Gastroesophageal sphincter (tissue), 4 donors: ENCODE measurements around the gene EXOSC2. TPM values are rescaled to one million over a fixed set of nuclear protein-coding genes. Genes with fewer than 3 reads are reported as not detected.

Experiments used
- ATAC-seq: fragments of 150-250 bp; one replicate; pipeline ENCODE4 v1.9.1; 2016; ENCODE audit warnings: mild to moderate bottlenecking, moderate library complexity
- H3K27ac ChIP-seq, 4 donors: fragments of 200-600 bp; sonication (generic) in 3 of 4; 1 replicate in 3 of 4; 2 replicates in 1 of 4; pipeline ENCODE4 v1.5.1; 2016 to 2019
- H3K27me3 ChIP-seq: fragments of 200-600 bp; sonication (generic); one replicate; pipeline ENCODE4 v1.5.1; 2019
- H3K36me3 ChIP-seq, 2 donors: fragments of 200-600 bp; sonication (generic); one replicate each; pipeline ENCODE4 v1.5.1; 2019; ENCODE audit warnings: control low read depth in 1 of 2
- H3K4me1 ChIP-seq, 3 donors: fragments of 200-600 bp; sonication (generic); 1 replicate in 2 of 3; 2 replicates in 1 of 3; pipeline ENCODE4 v1.5.1; 2016 to 2019; ENCODE audit warnings: control low read depth in 2 of 3
- H3K4me3 ChIP-seq, 2 donors: fragments of 200-600 bp; sonication (generic); one replicate each; pipeline ENCODE4 v1.5.1; 2019; ENCODE audit warnings: mild to moderate bottlenecking in 1 of 2, moderate library complexity in 1 of 2
- H3K9me3 ChIP-seq, 3 donors: fragments of 200-600 bp; sonication (generic); one replicate each; pipeline ENCODE4 v1.5.1; 2017 to 2019; ENCODE audit warnings: control low read depth in 2 of 3
- EP300 ChIP-seq: sonication (generic); formaldehyde crosslinking; IDR thresholded peaks from one replicate; pipeline ENCODE4 v1.6.1; 2017; ENCODE audit warnings: antibody characterized with exemption, mild to moderate bottlenecking
- POLR2A ChIP-seq, 2 donors: fragments of 450-650 bp; IDR thresholded peaks; one replicate each; pipeline ENCODE4 v1.6.1; 2017; ENCODE audit warnings: antibody characterized with exemption in 2 of 2, mild to moderate bottlenecking in 2 of 2, moderate library complexity in 1 of 2
- POLR2AphosphoS5 ChIP-seq: sonication (generic); formaldehyde crosslinking; IDR thresholded peaks from one replicate; pipeline ENCODE4 v1.6.1; 2017; ENCODE audit warnings: antibody characterized with exemption
- WGBS, 2 donors: methylation state at CpG; one replicate each; pipeline ENCODE4 v1.1.5; 2018; ENCODE audit warnings: low coverage in 1 of 2; 5-methylcytosine and 5-hydroxymethylcytosine counted together
- total RNA-seq, 4 donors: library from RNA; depleted of rRNA; stranded (reverse); fragments of >200 nt; gene quantifications; one replicate each; pipeline ENCODE4 v1.1.0, GENCODE V29; 2016
- TF ChIP-seq, protein P1 (sequence below), 4 experiments: fragments of 200-600 bp in 2 of 4; fragments of 450-650 bp in 2 of 4; sonication (generic) in 1 of 4; IDR thresholded peaks; one replicate each; pipeline ENCODE4 v1.5.1; 2017 to 2019; ENCODE audit warnings: antibody characterized with exemption in 4 of 4, mild to moderate bottlenecking in 2 of 4, moderate library complexity in 2 of 4

EXOSC2 gene
- total RNA-seq, 4 donors from 2014 or later = 15.9 to 32.3 (median 26.8) TPM

DNA sequence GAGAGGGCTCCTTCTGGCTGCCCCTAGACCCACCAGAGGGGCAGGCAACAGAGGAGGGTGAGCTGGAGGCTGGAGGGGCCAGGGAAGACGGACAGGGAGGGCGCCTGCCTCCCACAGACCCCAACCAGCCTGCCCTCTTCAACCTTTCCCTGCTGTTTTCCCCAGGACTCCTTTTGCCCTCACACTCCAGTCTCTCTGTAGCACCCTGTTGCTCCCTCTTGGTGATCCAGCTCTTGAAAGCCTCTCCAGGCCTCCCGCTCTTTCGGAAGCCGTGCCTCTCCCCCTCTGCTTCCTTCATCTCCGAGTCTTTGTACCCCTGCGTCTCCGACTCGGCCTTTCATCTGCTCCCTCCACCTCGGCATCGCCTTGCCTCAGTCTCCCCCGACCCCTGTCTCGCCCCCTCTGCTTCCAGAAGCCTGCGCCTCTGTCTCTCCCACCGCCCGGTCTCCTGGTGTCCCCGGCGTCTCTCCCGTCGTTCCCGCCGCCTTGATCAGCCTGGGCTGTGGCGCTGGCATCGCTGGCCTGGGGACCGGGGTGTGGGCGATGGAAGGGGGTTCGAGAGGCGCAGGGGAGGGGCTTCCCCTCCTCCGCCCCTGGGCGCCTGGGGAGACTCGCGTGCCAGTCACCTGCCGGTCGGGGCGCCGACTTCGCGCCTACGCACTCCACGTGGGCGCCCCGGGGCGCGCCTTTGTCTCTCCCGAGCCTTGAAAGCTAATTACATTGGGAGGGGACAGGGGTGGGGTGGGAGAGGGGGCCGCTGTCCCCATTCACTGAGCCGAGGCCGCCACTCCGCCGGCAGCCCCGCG is 34.5 kb upstream of the EXOSC2 start:
- Histone ChIP-seq H3K4me3 (peak overlapping the region in 1 of 2 donors; percentile 50), H3K27ac (no peak overlapping the region), H3K9me3 (no peaks in the 10 kb centered on the region), H3K36me3 (no peaks in the 10 kb centered on the region), H3K4me1 (peaks cover 0 to 50% (median 48%) of the 10 kb centered on the region in 3 donors), H3K27me3 (peaks cover 100% of the 10 kb centered on the region)
- WGBS, 2 donors = 19% methylated on average over 14 of the region's 52 CpGs; no CpG with 5 or more reads in 1 of the 2 donors
- TF ChIP-seq EP300 (no peak), POLR2AphosphoS5 (no peak), POLR2A (IDR thresholded peaks at IDR 0.05) (no peak)
- TF ChIP-seq, protein P1, sequence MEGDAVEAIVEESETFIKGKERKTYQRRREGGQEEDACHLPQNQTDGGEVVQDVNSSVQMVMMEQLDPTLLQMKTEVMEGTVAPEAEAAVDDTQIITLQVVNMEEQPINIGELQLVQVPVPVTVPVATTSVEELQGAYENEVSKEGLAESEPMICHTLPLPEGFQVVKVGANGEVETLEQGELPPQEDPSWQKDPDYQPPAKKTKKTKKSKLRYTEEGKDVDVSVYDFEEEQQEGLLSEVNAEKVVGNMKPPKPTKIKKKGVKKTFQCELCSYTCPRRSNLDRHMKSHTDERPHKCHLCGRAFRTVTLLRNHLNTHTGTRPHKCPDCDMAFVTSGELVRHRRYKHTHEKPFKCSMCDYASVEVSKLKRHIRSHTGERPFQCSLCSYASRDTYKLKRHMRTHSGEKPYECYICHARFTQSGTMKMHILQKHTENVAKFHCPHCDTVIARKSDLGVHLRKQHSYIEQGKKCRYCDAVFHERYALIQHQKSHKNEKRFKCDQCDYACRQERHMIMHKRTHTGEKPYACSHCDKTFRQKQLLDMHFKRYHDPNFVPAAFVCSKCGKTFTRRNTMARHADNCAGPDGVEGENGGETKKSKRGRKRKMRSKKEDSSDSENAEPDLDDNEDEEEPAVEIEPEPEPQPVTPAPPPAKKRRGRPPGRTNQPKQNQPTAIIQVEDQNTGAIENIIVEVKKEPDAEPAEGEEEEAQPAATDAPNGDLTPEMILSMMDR (IDR thresholded peaks at IDR 0.05) = no peak
- no peak for ATAC-seq

DNA sequence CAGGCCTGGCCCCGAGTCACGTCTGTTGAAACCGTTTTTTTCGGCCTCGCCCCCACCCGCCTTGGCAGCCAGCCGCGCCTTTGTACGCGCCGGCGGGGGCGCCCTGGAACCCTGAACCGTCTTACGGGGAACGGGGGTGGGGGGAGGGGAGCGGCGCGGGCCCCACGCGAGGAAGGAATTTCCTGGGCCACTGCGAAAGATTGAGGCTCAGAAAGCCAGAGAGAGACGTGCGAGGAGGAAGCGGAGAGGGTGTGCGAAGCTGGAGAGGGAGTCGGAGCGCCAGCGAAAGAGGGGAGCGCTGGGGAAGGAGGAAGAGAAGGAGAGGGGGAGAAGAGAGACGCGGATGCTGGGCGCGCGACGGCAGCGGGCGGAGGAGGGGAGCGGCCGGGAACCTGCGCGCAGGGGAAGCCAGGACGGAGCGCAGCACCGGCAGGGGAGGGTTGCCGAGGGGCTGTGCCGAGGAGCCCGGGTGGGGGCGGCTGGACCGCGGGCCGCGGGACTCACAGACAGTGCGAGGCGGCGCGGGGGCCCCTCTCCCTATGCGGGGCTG is 33.8 kb upstream of the EXOSC2 start:
- peak overlapping the region in 1 of 2 donors; percentile 50 for H3K4me3 ChIP-seq
- 1 to 4% methylated on average over 17 to 25 of the region's 58 CpGs for WGBS, 2 donors
- H3K4me1 ChIP-seq = peaks cover 0 to 57% (median 54%) of the 10 kb centered on the region in 3 donors

DNA sequence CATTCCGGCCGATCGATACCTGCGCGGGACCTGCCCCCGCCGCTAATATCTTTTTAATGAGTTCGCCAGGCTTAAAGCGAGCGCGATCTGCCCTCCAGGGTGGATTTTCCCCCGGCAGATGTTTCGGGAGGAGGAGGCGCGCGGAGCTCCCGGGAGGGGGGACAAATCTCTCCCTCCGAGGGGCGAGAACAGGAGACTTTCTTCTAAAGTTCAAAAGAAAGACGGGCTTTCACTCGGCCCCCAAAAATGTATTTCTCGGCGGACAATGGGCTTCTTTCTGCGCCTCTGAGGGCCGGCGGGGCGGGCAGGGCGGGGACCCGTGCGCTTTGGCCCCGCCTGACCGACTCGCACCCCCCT is 33.3 kb upstream of the EXOSC2 start:
- Histone ChIP-seq H3K4me3 (peak overlapping the region in 1 of 2 donors; percentile 50), H3K36me3 (no peaks in the 10 kb centered on the region), H3K9me3 (no peaks in the 10 kb centered on the region), H3K27ac (no peak overlapping the region), H3K4me1 (peaks cover 0 to 62% (median 58%) of the 10 kb centered on the region in 3 donors), H3K27me3 (peaks cover 100% of the 10 kb centered on the region)
- TF ChIP-seq POLR2A (IDR thresholded peaks at IDR 0.05) = no peak
- no peak for TF ChIP-seq EP300
- TF ChIP-seq, protein P1 (IDR thresholded peaks at IDR 0.05) = no peak
- TF ChIP-seq POLR2AphosphoS5 = no peak
- 0% methylated on average over 2 of the region's 33 CpGs; no CpG with 5 or more reads in 1 of the 2 donors for WGBS, 2 donors
- no peak for ATAC-seq

More for the DNA sequence above, 33.8 kb upstream of the EXOSC2 start:
- Histone ChIP-seq H3K27me3 (peaks cover 100% of the 10 kb centered on the region), H3K9me3 (no peaks in the 10 kb centered on the region), H3K36me3 (no peaks in the 10 kb centered on the region), H3K27ac (no peak overlapping the region)
- no peak for ATAC-seq
- TF ChIP-seq, protein P1 (IDR thresholded peaks at IDR 0.05) = no peak
- no peak for TF ChIP-seq POLR2AphosphoS5
- TF ChIP-seq EP300 = no peak
- no peak for TF ChIP-seq POLR2A (IDR thresholded peaks at IDR 0.05)

DNA sequence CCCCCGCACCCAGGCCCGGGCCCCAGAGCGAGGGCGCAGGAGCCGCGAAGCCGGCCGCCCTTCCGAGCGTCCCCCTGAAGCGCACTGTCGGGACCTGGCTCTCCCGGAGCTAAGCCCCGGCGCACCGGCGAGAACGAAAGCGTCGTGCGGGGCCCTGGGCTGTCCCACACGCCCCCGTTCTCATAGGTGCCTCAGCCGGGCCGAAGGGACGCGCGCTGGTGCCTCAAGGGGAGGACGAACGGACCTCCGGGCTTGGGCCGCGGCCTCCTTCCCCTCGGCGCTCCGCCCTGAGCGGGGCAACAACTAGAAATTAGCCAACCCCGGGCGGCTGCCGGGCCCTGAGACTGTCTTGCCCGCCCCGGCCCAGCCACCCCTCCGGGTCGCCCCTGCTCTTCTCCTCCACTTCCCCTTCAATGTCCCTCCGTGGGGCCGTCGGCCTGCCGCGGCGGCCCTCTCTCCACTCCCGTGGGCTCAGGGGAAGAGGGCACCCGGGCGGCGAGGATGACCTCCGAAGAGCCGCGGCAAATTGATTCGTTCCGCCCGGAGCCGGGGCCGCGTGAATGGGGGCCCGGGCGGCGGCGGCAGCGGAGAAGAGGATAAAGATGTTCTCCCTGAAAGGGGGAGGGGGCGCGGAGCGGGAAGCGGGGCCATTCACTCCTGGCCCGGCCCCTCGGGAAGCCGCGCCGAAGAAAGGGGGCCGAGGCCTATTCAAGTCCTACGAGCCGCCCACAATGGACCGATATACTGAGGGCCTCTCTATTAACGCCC is 32.7 kb upstream of the EXOSC2 start:
- H3K9me3 ChIP-seq = no peaks in the 10 kb centered on the region
- no peaks in the 10 kb centered on the region for H3K36me3 ChIP-seq
- WGBS, 2 donors = 0% methylated on average over 5 of the region's 82 CpGs; no CpG with 5 or more reads in 1 of the 2 donors
- no peak for ATAC-seq
- H3K27me3 ChIP-seq = peaks cover 100% of the 10 kb centered on the region
- no peak overlapping the region for H3K27ac ChIP-seq
- TF ChIP-seq POLR2A (IDR thresholded peaks at IDR 0.05) (no peak), POLR2AphosphoS5 (no peak), EP300 (no peak)
- TF ChIP-seq, protein P1 (IDR thresholded peaks at IDR 0.05) = no peak
- H3K4me1 ChIP-seq = peaks cover 0 to 68% (median 64%) of the 10 kb centered on the region in 3 donors
- H3K4me3 ChIP-seq = peak overlapping the region in 1 of 2 donors; percentile 50
